ENCODE data around the gene BBS5.
A peak's percentile ranks its signal among the peaks of the same experiment; 100 is the strongest.

BBS5 gene

GRCh38 chr2:169486487-169486886, 7.2 kb downstream of the BBS5 start:
- no peak for DNase-seq (ENCODE audit: low read depth)
- no peak for TF ChIP-seq CTCF (IDR thresholded peaks at IDR 0.05; ENCODE audit: low read length, missing control alignments)
- H3K4me3 ChIP-seq (replicated peaks; ENCODE audit: low read depth, low read length) = no peak overlapping the region

- no peak for DNase-seq (ENCODE audit: low read depth)
- TF ChIP-seq CTCF (IDR thresholded peaks at IDR 0.05; ENCODE audit: low read length, missing control alignments) = no peak
- no peak overlapping the region for H3K4me3 ChIP-seq (replicated peaks; ENCODE audit: low read depth, low read length)
These were observed 11.5 kb downstream of the BBS5 start for GRCh38 chr2:169490834-169491233.

- no peak overlapping the region for H3K4me3 ChIP-seq (replicated peaks; ENCODE audit: low read depth, low read length)
- no peak for DNase-seq (ENCODE audit: low read depth)
- TF ChIP-seq CTCF (IDR thresholded peaks at IDR 0.05; ENCODE audit: low read length, missing control alignments) = no peak
These were observed 12.1 kb downstream of the BBS5 start for GRCh38 chr2:169491378-169491777.

GRCh38 chr2:169493360-169493759, 14.1 kb downstream of the BBS5 start:
- TF ChIP-seq CTCF (IDR thresholded peaks at IDR 0.05; ENCODE audit: low read length, missing control alignments) = no peak

GRCh38 chr2:169495310-169495928, 16.1 kb downstream of the BBS5 start:
- TF ChIP-seq CTCF (IDR thresholded peaks at IDR 0.05; ENCODE audit: low read length, missing control alignments) = no peak
- H3K4me3 ChIP-seq (replicated peaks; ENCODE audit: low read depth, low read length) = no peak overlapping the region
- no peak for DNase-seq (ENCODE audit: low read depth)

More at GRCh38 chr2:169493360-169493759, 14.1 kb downstream of the BBS5 start:
- H3K4me3 ChIP-seq (replicated peaks; ENCODE audit: low read depth, low read length) = no peak overlapping the region
- no peak for DNase-seq (ENCODE audit: low read depth)

- no peak for TF ChIP-seq CTCF (IDR thresholded peaks at IDR 0.05; ENCODE audit: low read length, missing control alignments)
- no peak for DNase-seq (ENCODE audit: low read depth)
- no peak overlapping the region for H3K4me3 ChIP-seq (replicated peaks; ENCODE audit: low read depth, low read length)
These were observed 25.4 kb downstream of the BBS5 start for GRCh38 chr2:169504651-169505050.

- DNase-seq (ENCODE audit: low read depth) = peak; percentile 79
- no peak for TF ChIP-seq CTCF (IDR thresholded peaks at IDR 0.05; ENCODE audit: low read length, missing control alignments)
- H3K4me3 ChIP-seq (replicated peaks; ENCODE audit: low read depth, low read length) = no peak overlapping the region
These were observed 28.4 kb downstream of the BBS5 start for GRCh38 chr2:169507698-169508097.
